Suprapubic skin (tissue), 4 donors: Measurements from ENCODE around the gene FILIP1L.

Source experiments
- POLR2A ChIP-seq, 2 donors: fragments of 450-650 bp; IDR thresholded peaks; one replicate each; pipeline ENCODE4 v1.6.1; 2017; ENCODE audit warnings: antibody characterized with exemption in 2 of 2, mild to moderate bottlenecking in 2 of 2, moderate library complexity in 2 of 2
- POLR2AphosphoS5 ChIP-seq, 3 donors: sonication (generic); formaldehyde crosslinking; IDR thresholded peaks; one replicate each; pipeline ENCODE4 v1.6.1; 2017; ENCODE audit warnings: antibody characterized with exemption in 3 of 3
- TF ChIP-seq, protein P1 (sequence below), 2 donors: fragments of 200-600 bp in 1 of 2; fragments of 450-650 bp in 1 of 2; sonication (generic) in 1 of 2; IDR thresholded peaks; one replicate each; pipeline ENCODE4 v1.5.1; 2016 to 2019; ENCODE audit warnings: antibody characterized with exemption in 2 of 2, mild to moderate bottlenecking in 1 of 2, moderate library complexity in 1 of 2

DNA sequence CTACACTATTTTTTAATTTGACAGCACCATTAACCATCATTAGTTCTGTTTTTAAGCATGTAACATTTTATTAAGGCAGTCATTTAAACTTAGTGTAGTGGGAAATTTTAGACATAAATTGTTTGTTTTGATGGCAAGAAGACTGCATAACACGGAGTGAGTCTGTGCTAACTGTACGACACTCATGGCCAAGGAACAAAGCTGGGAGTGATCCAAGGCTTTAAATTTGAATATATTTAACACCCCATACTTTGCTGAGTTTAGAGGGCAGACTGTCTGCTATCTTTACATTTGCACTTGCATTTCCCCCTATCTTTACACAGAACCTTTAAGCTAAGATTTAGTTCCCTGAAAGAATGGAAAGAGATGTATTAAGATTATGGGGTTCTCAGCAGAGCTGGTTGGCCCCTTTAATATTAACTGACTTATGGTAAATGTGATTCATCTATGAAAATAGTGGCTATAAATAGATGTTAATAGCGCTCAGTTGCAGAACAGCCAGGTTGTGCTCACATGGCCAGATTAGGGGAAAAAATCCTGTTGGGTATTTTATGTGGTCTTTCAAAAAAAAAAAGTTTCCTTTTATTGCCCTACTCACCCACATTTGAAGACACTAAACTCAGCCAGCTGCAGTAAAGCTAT lies 175.9 kb downstream of the FILIP1L start:
- TF ChIP-seq POLR2A (IDR thresholded peaks at IDR 0.05): no peak
- TF ChIP-seq POLR2AphosphoS5 (IDR thresholded peaks at IDR 0.05): no peak
- TF ChIP-seq, protein P1, sequence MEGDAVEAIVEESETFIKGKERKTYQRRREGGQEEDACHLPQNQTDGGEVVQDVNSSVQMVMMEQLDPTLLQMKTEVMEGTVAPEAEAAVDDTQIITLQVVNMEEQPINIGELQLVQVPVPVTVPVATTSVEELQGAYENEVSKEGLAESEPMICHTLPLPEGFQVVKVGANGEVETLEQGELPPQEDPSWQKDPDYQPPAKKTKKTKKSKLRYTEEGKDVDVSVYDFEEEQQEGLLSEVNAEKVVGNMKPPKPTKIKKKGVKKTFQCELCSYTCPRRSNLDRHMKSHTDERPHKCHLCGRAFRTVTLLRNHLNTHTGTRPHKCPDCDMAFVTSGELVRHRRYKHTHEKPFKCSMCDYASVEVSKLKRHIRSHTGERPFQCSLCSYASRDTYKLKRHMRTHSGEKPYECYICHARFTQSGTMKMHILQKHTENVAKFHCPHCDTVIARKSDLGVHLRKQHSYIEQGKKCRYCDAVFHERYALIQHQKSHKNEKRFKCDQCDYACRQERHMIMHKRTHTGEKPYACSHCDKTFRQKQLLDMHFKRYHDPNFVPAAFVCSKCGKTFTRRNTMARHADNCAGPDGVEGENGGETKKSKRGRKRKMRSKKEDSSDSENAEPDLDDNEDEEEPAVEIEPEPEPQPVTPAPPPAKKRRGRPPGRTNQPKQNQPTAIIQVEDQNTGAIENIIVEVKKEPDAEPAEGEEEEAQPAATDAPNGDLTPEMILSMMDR (IDR thresholded peaks at IDR 0.05): no peak
